Small intestine (tissue), 7 donors: ENCODE data around the gene TNFSF9. TPM values are rescaled to one million over a fixed set of nuclear protein-coding genes. Genes with fewer than 3 reads are reported as not detected.
"Not testable (repeated sequence)": the region's sequence is repeated elsewhere in the genome, so short reads cannot be mapped to it uniquely, and the experiment has no call there.

Experiments used
- DNase-seq, 2 donors: peaks; one replicate each; pipeline versions ENCODE4 v3.0.0 to v3.0.0-alpha.2; 2013
- FAIRE-seq: peaks from 2 replicates; lab custom pipeline; 2012; peaks lifted over from hg19 to GRCh38; lab: Jason Lieb, UNC
- H3K27ac ChIP-seq, 3 donors: one replicate each; pipeline ENCODE4 v1.5.1; 2013; ENCODE audit warnings: low read length in 2 of 3, mild to moderate bottlenecking in 2 of 3, control low read depth in 1 of 3, inconsistent platforms in 1 of 3, low read depth in 1 of 3, moderate library complexity in 1 of 3
- H3K27me3 ChIP-seq, 3 donors: one replicate each; pipeline ENCODE4 v1.6.1; 2013; ENCODE audit warnings: low read length in 3 of 3, inconsistent platforms in 1 of 3; ENCODE audit not compliant: control insufficient read depth in 3 of 3, insufficient read depth in 3 of 3
- H3K36me3 ChIP-seq, 3 donors: one replicate each; pipeline ENCODE4 v1.6.1; 2013; ENCODE audit warnings: low read length in 3 of 3, inconsistent platforms in 1 of 3, low read depth in 1 of 3, mild to moderate bottlenecking in 1 of 3, moderate library complexity in 1 of 3; ENCODE audit not compliant: control insufficient read depth in 3 of 3, insufficient read depth in 2 of 3
- H3K4me1 ChIP-seq, 3 donors: one replicate each; pipeline ENCODE4 v1.6.1; 2013; ENCODE audit warnings: low read length in 2 of 3, inconsistent platforms in 1 of 3, low read depth in 1 of 3, mild to moderate bottlenecking in 1 of 3, moderate library complexity in 1 of 3; ENCODE audit not compliant: control insufficient read depth in 3 of 3, insufficient read depth in 2 of 3
- H3K4me3 ChIP-seq, 3 donors: one replicate each; pipeline ENCODE4 v1.5.1; 2013; ENCODE audit warnings: low read length in 3 of 3, control low read depth in 1 of 3, inconsistent platforms in 1 of 3, low read depth in 1 of 3, mild to moderate bottlenecking in 1 of 3, moderate library complexity in 1 of 3
- H3K9me3 ChIP-seq, 2 donors: one replicate each; pipeline ENCODE4 v1.6.1; 2013; ENCODE audit warnings: low read depth in 1 of 2, low read length in 1 of 2; ENCODE audit not compliant: control insufficient read depth in 2 of 2, insufficient read depth in 1 of 2
- WGBS, 3 donors: extraction: QIAGEN DNeasy Blood & Tissue Kit; methylation state at CpG; one replicate each; pipeline ENCODE4 v1.1.7; 2013; 5-methylcytosine and 5-hydroxymethylcytosine counted together
- polyA plus RNA-seq, 4 donors: library from polyadenylated mRNA; stranded (reverse) in 3 of 4; unstranded in 1 of 4; fragments of 200-250 nt in 3 of 4; fragments of 120-200 nt in 1 of 4; gene quantifications; one replicate each; pipeline versions ENCODE4 v1.2.1 to v1.2.3, GENCODE V29; 2013
- donor health status: healthy with polysubstance abuse.
- donor health status: control.
- donor health status: control.
- donor health status: Bipolar disorder and iron deficiency.
- donor health status: healthy.

Gene TNFSF9
- polyA plus RNA-seq, 4 donors: 0.22 to 0.37 TPM; not detected in 2

DNA sequence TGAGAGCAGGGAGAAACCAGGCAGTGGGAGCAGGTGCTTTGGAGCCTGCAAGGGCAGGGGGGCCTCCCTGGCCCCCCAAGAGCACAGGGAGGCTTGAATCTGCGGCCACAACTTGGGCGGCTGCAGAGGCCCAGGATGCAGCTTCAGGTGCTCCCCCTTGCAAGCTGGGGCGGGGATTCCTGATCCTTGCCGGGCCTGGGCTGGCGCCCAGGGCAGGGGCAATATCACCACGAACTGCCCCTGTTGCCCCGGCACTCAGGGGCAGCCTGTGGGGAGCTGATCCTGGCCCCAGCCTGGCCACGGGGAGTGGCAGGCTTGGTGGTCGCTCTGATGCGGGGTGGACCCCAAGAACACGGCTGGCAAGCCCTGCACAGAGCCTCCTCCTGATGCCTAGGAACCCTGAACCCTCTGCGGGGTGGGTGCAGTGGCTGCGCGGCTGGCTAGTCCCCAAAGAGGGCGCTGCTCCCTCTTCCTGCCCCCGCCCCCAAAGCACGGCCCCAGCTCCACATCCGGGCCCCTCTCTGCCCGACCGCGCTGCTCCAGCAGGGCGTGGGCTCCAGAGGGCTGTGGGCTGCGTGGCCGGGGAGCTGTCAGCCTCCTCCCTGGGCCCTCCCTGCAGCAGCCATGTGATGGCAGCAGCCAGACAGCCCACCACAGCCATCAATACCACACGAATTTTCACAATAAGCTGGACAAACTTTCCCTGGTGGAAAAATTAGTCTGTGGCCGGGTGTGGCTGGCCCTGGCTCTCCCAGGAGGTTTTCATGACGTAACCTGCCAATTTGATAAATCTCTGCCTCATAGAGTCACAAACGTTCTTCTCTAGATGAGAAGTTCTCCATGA lies 21.0 kb downstream of the TNFSF9 start:
- H3K27ac ChIP-seq: no peak overlapping the region
- H3K27me3 ChIP-seq: peaks cover 0 to 2% (median 0%) of the 10 kb centered on the region in 3 donors
- 33 to 35% (median 35%) methylated on average over 24 to 28 of the region's 28 CpGs for WGBS, 3 donors
- no peak for FAIRE-seq
- H3K9me3 ChIP-seq: peaks cover 0 to 4% of the 10 kb centered on the region in 2 donors
- DNase-seq: peak in 1 of 2 donors; percentile 15
- H3K4me3 ChIP-seq: no peak overlapping the region
- H3K36me3 ChIP-seq: no peaks in the 10 kb centered on the region
- H3K4me1 ChIP-seq: no peaks in the 10 kb centered on the region

DNA sequence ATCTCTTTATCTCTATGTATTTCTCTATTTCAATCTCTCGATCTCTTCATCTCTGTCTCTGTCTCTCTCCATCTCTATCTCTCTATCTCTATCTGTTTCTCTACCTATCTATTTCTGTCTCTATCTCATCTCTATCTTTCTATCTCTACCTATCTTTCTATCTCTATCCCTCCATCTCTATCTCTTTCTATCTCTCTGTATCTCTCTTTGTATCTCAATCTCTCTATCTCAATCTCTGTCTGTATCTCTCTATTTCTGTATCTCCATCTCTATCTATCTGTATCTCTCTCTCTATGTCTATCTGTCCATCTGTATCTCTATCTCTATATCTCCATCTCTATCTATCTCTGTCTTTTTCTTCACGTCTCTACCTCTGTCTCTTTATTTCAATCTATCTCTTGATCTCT lies 25.2 kb downstream of the TNFSF9 start:
- no peak for FAIRE-seq
- Histone ChIP-seq H3K4me1 (no peaks in the 10 kb centered on the region), H3K9me3 (peaks cover 0 to 4% of the 10 kb centered on the region in 2 donors), H3K27ac (no peak overlapping the region), H3K27me3 (peaks cover 0 to 2% (median 0%) of the 10 kb centered on the region in 3 donors), H3K36me3 (no peaks in the 10 kb centered on the region), H3K4me3 (no peak overlapping the region)
- no peak for DNase-seq
- 86 to 88% (median 87%) methylated on average over 2 of the region's 2 CpGs for WGBS, 3 donors

DNA sequence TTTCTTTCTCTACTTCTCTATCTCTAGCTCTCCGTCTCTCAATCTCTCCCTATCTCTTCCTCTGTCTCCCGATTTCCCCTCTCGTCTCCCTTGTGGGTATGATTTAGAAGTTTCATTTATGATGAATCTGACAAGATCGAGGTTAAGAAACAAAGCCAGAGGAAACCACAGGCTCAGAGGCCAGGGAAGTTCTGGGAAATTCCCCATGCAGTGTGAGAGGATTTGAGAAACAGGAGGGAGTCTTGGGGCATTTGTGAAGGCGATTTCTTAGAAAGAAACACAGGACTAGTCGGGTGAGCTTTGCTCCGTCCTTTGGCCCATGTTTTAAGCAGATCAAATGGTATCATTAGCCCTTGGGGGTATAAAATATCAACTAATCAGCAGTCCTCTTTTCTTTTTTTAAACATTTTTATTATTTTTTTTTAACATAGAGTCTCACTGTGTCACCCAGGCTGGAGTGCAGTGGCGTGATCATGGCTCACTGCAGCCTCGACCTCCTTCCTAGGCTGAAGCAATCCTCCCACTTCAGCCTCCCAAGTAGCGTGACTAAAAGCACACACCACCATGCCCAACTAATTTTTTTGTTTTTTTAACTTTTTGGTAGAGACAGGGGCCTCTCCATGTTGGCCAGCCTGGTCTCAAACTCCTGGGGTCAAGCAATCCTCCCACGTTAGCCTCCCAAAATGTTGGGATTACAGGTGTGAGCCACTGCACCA lies 25.8 kb downstream of the TNFSF9 start:
- no peaks in the 10 kb centered on the region for H3K36me3 ChIP-seq
- H3K4me3 ChIP-seq: no peak overlapping the region
- peaks cover 0 to 1% (median 0%) of the 10 kb centered on the region in 3 donors for H3K27me3 ChIP-seq
- H3K9me3 ChIP-seq: no peaks in the 10 kb centered on the region
- DNase-seq: no peak
- 51 to 61% (median 58%) methylated on average over 11 of the region's 11 CpGs for WGBS, 3 donors
- H3K27ac ChIP-seq: no peak overlapping the region
- FAIRE-seq: no peak
- H3K4me1 ChIP-seq: no peaks in the 10 kb centered on the region

DNA sequence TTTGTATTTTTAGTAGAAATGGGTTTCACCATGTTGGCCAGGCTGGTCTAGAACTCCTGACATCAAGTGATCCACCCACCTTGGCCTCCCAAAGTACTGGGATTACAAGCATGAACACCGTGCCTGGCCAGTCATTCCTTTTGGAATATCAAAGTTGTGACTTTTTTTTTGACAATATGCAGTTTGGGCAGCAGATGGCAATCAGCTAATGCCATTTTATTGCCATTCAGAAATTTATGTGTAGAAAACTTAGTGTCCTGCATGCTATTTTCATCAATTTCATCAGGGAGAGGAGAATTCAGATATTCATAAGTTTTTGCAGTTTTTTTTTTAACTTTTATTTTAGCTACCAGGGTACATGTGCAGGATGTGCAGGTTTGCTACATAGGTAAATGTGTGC lies 31.6 kb downstream of the TNFSF9 start:
- H3K36me3 ChIP-seq, H3K4me3 ChIP-seq, FAIRE-seq, DNase-seq, H3K27me3 ChIP-seq, H3K27ac ChIP-seq, H3K4me1 ChIP-seq: not testable (repeated sequence)
- H3K9me3 ChIP-seq: peaks cover 0 to 13% of the 10 kb centered on the region in 2 donors
- WGBS, 3 donors: 50 to 55% (median 53%) methylated on average over 1 of the region's 1 CpG

DNA sequence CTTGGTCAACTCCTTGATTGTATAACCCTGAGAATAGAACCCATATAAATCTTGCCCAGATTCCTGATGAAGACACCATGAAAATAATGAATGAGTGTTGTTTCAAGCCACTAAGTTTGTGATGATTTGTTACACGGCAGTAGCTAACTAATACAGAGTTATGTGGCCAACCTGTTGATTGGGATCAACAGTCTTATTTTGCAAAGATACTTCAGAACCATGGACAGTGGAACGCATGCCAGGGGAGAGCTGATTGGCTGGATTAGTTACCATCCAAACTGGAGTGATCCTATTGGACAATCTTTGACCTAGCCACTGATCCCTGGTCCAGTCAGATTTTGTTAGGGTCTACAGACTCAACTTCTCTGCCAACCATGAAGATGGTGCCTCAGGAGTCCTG lies 33.6 kb downstream of the TNFSF9 start:
- Histone ChIP-seq H3K36me3 (no peaks in the 10 kb centered on the region), H3K27me3 (peaks cover 0 to 2% (median 0%) of the 10 kb centered on the region in 3 donors), H3K27ac (no peak overlapping the region), H3K9me3 (peaks cover 0 to 19% of the 10 kb centered on the region in 2 donors), H3K4me1 (no peaks in the 10 kb centered on the region), H3K4me3 (no peak overlapping the region)
- FAIRE-seq (no peak), DNase-seq (no peak)
- WGBS, 3 donors: 68 to 82% (median 76%) methylated on average over 2 of the region's 2 CpGs

DNA sequence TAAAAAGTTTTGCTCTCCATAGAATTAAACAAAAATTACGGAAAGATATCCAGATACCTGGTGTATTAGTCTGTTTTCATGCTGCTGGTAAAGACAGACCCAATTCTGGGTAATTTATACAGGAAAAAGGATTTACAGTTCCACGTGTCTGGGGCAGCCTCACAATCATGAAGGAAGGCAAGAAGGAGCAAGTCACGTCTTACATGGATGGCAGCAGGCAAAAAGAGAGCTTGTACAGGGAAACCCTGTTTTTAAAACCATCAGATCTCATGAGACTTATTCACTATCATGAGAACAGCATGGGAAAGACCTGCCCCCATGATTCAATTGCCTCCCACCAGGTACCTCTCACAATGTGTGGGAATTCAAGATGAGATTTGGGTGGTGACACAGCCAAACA lies 35.9 kb downstream of the TNFSF9 start:
- DNase-seq, H3K4me1 ChIP-seq, H3K4me3 ChIP-seq, FAIRE-seq, H3K36me3 ChIP-seq, H3K27me3 ChIP-seq, H3K27ac ChIP-seq: not testable (repeated sequence)
- 62 to 71% (median 63%) methylated on average over 3 of the region's 3 CpGs for WGBS, 3 donors
- H3K9me3 ChIP-seq: peaks cover 0 to 19% of the 10 kb centered on the region in 2 donors

DNA sequence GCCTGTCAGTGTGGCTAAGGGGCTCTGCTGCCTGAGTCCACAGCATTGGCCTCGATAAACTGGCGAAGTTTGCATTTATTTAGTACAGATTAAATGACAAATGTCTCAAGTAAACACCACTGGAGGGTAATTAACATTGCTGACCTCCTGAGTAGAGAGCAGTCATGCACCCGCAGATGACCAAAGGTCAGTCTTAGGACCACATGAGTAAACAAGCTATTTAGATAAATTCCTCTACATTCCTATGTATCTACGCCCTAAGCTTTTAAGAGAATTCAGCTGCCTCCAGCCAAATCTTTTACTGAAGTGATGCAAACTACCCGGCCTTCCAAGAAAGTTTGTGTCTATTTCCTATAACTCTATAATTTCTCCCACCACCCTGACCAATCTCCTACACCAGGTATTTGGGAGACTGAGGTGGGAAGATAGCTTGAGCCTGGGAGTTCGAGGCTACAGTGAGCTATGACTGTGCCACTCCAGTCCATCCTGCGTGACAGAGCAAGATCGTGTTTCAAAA lies 37.2 kb downstream of the TNFSF9 start:
- Histone ChIP-seq H3K27me3 (peaks cover 0 to 2% (median 2%) of the 10 kb centered on the region in 3 donors), H3K9me3 (peaks cover 0 to 19% of the 10 kb centered on the region in 2 donors), H3K27ac (no peak overlapping the region), H3K4me1 (no peaks in the 10 kb centered on the region), H3K4me3 (no peak overlapping the region), H3K36me3 (no peaks in the 10 kb centered on the region)
- DNase-seq (no peak), FAIRE-seq (no peak)
- 51 to 55% (median 54%) methylated on average over 8 of the region's 8 CpGs for WGBS, 3 donors

DNA sequence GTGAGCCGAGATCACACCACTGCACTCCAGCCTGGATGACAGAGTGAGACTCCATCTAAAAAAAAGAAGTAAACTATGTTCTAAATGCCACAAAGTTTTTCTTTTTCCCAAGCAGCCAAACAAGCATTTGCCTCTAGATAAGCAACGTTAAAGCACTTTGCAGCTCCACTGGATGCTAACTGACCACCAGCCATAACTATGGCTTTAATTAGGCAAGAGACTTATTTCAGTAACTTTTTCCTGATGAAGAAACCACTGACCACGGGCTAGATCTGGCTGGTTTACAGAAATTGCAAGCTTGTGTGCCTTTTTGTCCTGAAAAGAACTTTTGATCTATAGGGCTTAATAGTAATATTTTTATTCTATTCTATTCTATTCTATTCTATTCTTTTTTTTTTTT lies 38.0 kb downstream of the TNFSF9 start:
- DNase-seq (no peak), FAIRE-seq (no peak)
- 54 to 65% (median 60%) methylated on average over 3 of the region's 3 CpGs for WGBS, 3 donors
- H3K27me3 ChIP-seq: peaks cover 0 to 6% (median 2%) of the 10 kb centered on the region in 3 donors
- H3K27ac ChIP-seq: no peak overlapping the region
- H3K9me3 ChIP-seq: peaks cover 0 to 15% of the 10 kb centered on the region in 2 donors
- H3K36me3 ChIP-seq: no peaks in the 10 kb centered on the region
- no peak overlapping the region for H3K4me3 ChIP-seq
- H3K4me1 ChIP-seq: no peaks in the 10 kb centered on the region
